Right ventricle myocardium superior (tissue), 1 donor: ENCODE results near the gene PSTK. TPM values are rescaled to one million over a fixed set of nuclear protein-coding genes. Genes with fewer than 3 reads are reported as not detected.

Experiments used
- total RNA-seq: library from RNA; stranded (reverse); fragmentation: NEBNext Ultra II Directional; extraction: Animal tissue kit (Norgen Biotek cat#: 25700); gene quantifications from one replicate; pipeline ENCODE4 v1.2.1, GENCODE V29; 2021
- donor health status: DM: no; HTN: yes; CAD: no; lungs with severe emphysema.

PSTK gene
- total RNA-seq, 1 donor from 2014 or later: 2.9 TPM

Other genes starting within 250 kb of the PSTK start
- gene CUZD1, start 134.5 kb upstream of the PSTK start, total RNA-seq: 0.11 TPM
- not detected for gene FAM24B, start 100.8 kb upstream of the PSTK start, total RNA-seq
- not detected for gene FAM24A, start 69.8 kb upstream of the PSTK start, total RNA-seq
- gene C10orf88, start 26.2 kb upstream of the PSTK start, total RNA-seq: 7.4 TPM
- gene IKZF5, start 28.4 kb downstream of the PSTK start, total RNA-seq: 9.7 TPM
- gene ACADSB, start 28.6 kb downstream of the PSTK start, total RNA-seq: 83.6 TPM
- not detected for gene HMX3, start 155.6 kb downstream of the PSTK start, total RNA-seq
- not detected for gene HMX2, start 167.7 kb downstream of the PSTK start, total RNA-seq
- 36.3 TPM for gene BUB3, start 174.0 kb downstream of the PSTK start, total RNA-seq